PC-9 (cell line): ENCODE data around the gene TERT. TPM values are rescaled to one million over a fixed set of nuclear protein-coding genes. Genes with fewer than 3 reads are reported as not detected.

Experiments used
- BruUV-seq: library from RNA; stranded (reverse); fragments of 400-500 nt; replicated peaks from 2 replicates; lab custom pipeline; 2021; lab: Mats Ljungman, UMichigan
- CTCF ChIA-PET: fragments of 300-600 bp; sonication (Branson Sonifier 250); formaldehyde crosslinking; loops from one replicate; lab custom pipeline; 2022; ENCODE audit warnings: antibody characterized with exemption; lab: Charles Lee
- POLR2A ChIA-PET: fragments of 300-600 bp; sonication (Branson Sonifier 250); formaldehyde crosslinking; loops from one replicate; lab custom pipeline; 2022; ENCODE audit warnings: antibody characterized with exemption; ENCODE audit not compliant: unreplicated experiment; lab: Charles Lee
- DNase-seq, 2 experiments: peaks; one replicate each; pipeline versions ENCODE4 v3.0.0 to v3.0.0-alpha.2; 2015 to 2022; ENCODE audit warnings: mixed read lengths in 1 of 2
- H2AFZ ChIP-seq: fragments of 200-600 bp; sonication (generic); 2 replicates; pipeline ENCODE4 v1.8.1; 2017; ENCODE audit warnings: antibody characterized with exemption
- H3F3A ChIP-seq: fragments of 200-600 bp; sonication (generic); 2 replicates; pipeline ENCODE4 v1.8.1; 2017; ENCODE audit warnings: antibody characterized with exemption, mild to moderate bottlenecking, low read depth; ENCODE audit not compliant: insufficient read depth
- H3K27ac ChIP-seq: fragments of 200-600 bp; sonication (generic); 2 replicates; pipeline ENCODE4 v1.6.1; 2016; ENCODE audit warnings: mixed run types
- H3K27me3 ChIP-seq: fragments of 200-600 bp; sonication (generic); 2 replicates; pipeline ENCODE4 v1.6.1; 2016; ENCODE audit warnings: low read depth, mixed run types; ENCODE audit not compliant: insufficient read depth
- H3K36me3 ChIP-seq: fragments of 200-600 bp; sonication (generic); 2 replicates; pipeline ENCODE4 v1.6.1; 2016; ENCODE audit warnings: low read depth, mixed run types
- H3K4me1 ChIP-seq: fragments of 200-600 bp; sonication (generic); replicated peaks from 2 replicates; pipeline ENCODE4 v1.6.1; 2016; ENCODE audit warnings: mixed run types; ENCODE audit not compliant: insufficient read depth
- H3K4me2 ChIP-seq: fragments of 200-600 bp; sonication (generic); 2 replicates; pipeline ENCODE4 v1.6.1; 2017; ENCODE audit warnings: mixed run types
- H3K4me3 ChIP-seq: fragments of 200-600 bp; sonication (generic); 2 replicates; pipeline ENCODE4 v1.6.1; 2016; ENCODE audit warnings: mixed run types
- H3K79me2 ChIP-seq: fragments of 200-600 bp; sonication (generic); 2 replicates; pipeline ENCODE4 v1.6.1; 2017; ENCODE audit warnings: low read depth, mixed run types
- H3K9me2 ChIP-seq: fragments of 200-600 bp; sonication (generic); 2 replicates; pipeline ENCODE4 v1.8.1; 2017; ENCODE audit warnings: mild to moderate bottlenecking; ENCODE audit not compliant: insufficient read depth
- H3K9me3 ChIP-seq: fragments of 200-600 bp; sonication (generic); 2 replicates; pipeline ENCODE4 v1.8.1; 2016; ENCODE audit warnings: low read depth; ENCODE audit not compliant: insufficient read depth
- H4K20me1 ChIP-seq: fragments of 200-600 bp; sonication (generic); 2 replicates; pipeline ENCODE4 v1.8.1; 2017; ENCODE audit not compliant: insufficient read depth
- EZH2 ChIP-seq: fragments of 200-600 bp; sonication (generic); IDR thresholded peaks from 2 replicates; pipeline ENCODE4 v1.8.0; 2017; ENCODE audit warnings: antibody characterized with exemption, low read depth
- intact Hi-C: fragments of 100-400 bp; cut with micrococcal nuclease; formaldehyde crosslinking; loops from one replicate; pipeline ENCODE4 v1.10.0; 2022; ENCODE audit not compliant: unreplicated experiment
- total RNA-seq: library from RNA; stranded (reverse); gene quantifications from 2 replicates; pipeline ENCODE4 v1.2.3, GENCODE V29; 2021
- TF ChIP-seq, protein P1 (sequence below): fragments of 200-600 bp; sonication (generic); conservative IDR thresholded peaks from 2 replicates; pipeline ENCODE4 v1.6.1; 2017; ENCODE audit warnings: mixed run types, antibody characterized with exemption, mild to moderate bottlenecking, moderate library complexity

Gene TERT
- total RNA-seq, 1 experiment from 2014 or later = 0.74 TPM

DNA sequence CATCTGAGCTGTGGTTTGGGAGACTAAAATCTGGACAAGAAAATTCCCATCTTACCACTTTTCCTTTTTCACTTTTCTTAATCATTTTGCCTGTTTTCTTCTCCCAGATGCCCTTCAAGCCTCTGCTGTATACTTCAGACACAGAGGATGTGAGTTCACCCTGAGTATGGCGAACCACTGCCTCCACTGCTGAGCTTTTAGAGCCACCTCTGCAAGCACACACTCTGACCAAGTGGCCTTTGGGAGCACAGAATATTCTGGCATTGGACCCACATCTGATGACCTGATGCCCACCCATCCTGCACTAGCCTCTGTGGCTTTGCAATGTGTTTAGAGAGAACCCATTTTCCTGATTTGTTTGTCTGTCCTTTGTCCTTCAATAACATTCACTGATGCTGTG is 32.5 kb downstream of the TERT start:
- Histone ChIP-seq H2AFZ (no peak overlapping the region), H3K9me2 (no peaks in the 10 kb centered on the region), H3K4me3 (no peak overlapping the region), H3K79me2 (no peaks in the 10 kb centered on the region), H3K9me3 (no peaks in the 10 kb centered on the region), H3K36me3 (no peaks in the 10 kb centered on the region), H4K20me1 (no peaks in the 10 kb centered on the region), H3K27me3 (0 out of 2 replicates have a peak, but pooled peaks cover 5% of the 10 kb centered on the region), H3K4me2 (no peak overlapping the region), H3K27ac (no peak overlapping the region), H3K4me1 (no peaks in the 10 kb centered on the region), H3F3A (peaks cover 4% of the 10 kb centered on the region; the same call in 1 of the 2 replicates)
- BruUV-seq = no TSS peak
- DNase-seq = no peak
- TF ChIP-seq, protein P1, sequence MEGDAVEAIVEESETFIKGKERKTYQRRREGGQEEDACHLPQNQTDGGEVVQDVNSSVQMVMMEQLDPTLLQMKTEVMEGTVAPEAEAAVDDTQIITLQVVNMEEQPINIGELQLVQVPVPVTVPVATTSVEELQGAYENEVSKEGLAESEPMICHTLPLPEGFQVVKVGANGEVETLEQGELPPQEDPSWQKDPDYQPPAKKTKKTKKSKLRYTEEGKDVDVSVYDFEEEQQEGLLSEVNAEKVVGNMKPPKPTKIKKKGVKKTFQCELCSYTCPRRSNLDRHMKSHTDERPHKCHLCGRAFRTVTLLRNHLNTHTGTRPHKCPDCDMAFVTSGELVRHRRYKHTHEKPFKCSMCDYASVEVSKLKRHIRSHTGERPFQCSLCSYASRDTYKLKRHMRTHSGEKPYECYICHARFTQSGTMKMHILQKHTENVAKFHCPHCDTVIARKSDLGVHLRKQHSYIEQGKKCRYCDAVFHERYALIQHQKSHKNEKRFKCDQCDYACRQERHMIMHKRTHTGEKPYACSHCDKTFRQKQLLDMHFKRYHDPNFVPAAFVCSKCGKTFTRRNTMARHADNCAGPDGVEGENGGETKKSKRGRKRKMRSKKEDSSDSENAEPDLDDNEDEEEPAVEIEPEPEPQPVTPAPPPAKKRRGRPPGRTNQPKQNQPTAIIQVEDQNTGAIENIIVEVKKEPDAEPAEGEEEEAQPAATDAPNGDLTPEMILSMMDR = no peak
- no peak for TF ChIP-seq EZH2
- POLR2A ChIA-PET = no interaction called here
- CTCF ChIA-PET = no interaction called here
- intact Hi-C loops = no loop called here

DNA sequence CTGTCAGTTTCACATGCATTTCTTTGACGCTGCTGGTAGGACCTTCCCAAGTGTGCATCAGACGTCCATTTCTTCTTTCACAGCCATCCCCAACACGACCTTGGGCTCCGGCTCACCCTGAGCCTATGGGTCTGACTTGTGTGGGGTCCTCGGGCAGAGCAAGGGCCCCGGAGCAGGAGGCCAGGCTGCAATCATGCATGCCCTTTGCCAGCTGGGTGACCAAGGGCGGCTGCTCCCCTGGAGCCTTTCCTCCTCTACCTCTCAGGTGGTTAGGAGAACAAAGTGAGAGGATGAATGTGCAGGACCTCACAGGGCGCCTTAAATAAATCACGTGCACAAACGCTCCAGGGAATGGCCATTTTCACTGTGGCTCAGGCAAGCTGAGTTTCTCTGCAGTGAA is 33.2 kb downstream of the TERT start:
- DNase-seq = no peak
- POLR2A ChIA-PET = no interaction called here
- 0 out of 2 replicates have a peak, but pooled peaks cover 5% of the 10 kb centered on the region for H3K27me3 ChIP-seq
- no peak overlapping the region for H2AFZ ChIP-seq
- BruUV-seq = no TSS peak
- no peaks in the 10 kb centered on the region for H3K9me3 ChIP-seq
- no peaks in the 10 kb centered on the region for H3K36me3 ChIP-seq
- no peaks in the 10 kb centered on the region for H4K20me1 ChIP-seq
- TF ChIP-seq EZH2 = no peak
- TF ChIP-seq, protein P1 = no peak
- H3K4me3 ChIP-seq = no peak overlapping the region
- intact Hi-C loops = no loop called here
- H3K9me2 ChIP-seq = no peaks in the 10 kb centered on the region
- no peaks in the 10 kb centered on the region for H3K4me1 ChIP-seq
- CTCF ChIA-PET = no interaction called here
- H3F3A ChIP-seq = no peaks in the 10 kb centered on the region
- no peak overlapping the region for H3K27ac ChIP-seq
- no peaks in the 10 kb centered on the region for H3K79me2 ChIP-seq
- no peak overlapping the region for H3K4me2 ChIP-seq

DNA sequence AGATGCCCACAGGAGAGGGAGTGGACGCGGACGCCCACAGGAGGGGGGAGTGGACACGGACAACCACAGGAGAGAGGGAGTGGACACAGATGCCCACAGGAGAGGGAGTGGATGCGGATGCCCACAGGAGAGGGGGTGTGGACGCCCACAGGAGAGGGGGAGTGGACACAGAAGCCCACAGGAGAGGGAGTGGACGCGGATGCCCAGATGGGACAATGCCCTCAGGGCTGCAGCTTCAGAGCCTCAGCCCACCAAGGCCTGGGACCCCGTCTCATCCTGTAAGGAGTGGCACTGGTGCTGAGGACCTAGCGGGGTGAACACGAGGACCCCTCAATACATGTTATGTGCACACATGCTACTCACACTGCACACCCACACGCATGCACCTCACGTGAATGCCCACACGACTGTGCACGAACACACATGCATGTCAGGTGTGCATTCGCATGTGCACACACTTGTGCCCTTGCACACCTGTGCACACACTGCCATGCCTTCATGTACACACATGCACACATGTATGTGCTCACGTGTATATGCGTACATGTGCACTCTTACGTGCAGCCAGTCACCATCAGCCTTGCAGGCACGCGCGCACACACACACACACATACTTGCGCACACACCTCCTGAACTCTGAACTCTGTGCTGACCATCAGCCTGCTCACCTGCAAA is 34.9 kb downstream of the TERT start:
- Histone ChIP-seq H3F3A (no peaks in the 10 kb centered on the region), H3K9me3 (no peaks in the 10 kb centered on the region), H3K9me2 (no peaks in the 10 kb centered on the region), H4K20me1 (no peaks in the 10 kb centered on the region), H3K79me2 (no peaks in the 10 kb centered on the region), H2AFZ (no peak overlapping the region), H3K27ac (no peak overlapping the region), H3K4me3 (no peak overlapping the region), H3K4me2 (no peak overlapping the region), H3K36me3 (no peaks in the 10 kb centered on the region), H3K4me1 (no peaks in the 10 kb centered on the region), H3K27me3 (no peaks in the 10 kb centered on the region)
- BruUV-seq = no TSS peak
- intact Hi-C loops = no loop called here
- TF ChIP-seq, protein P1 = no peak
- TF ChIP-seq EZH2 = no peak
- CTCF ChIA-PET = no interaction called here
- no peak for DNase-seq
- POLR2A ChIA-PET = no interaction called here
